Astrocyte (in vitro differentiated cells and primary cell): ENCODE measurements around the gene ERVFRD-1.

Experiments
- CTCF ChIP-seq: IDR thresholded peaks from 2 replicates; pipeline ENCODE4 v1.5.1; 2011; ENCODE audit warnings: low read depth, mild to moderate bottlenecking, inconsistent platforms, low read length, moderate library complexity; ENCODE audit not compliant: insufficient read depth
- EZH2 ChIP-seq: IDR thresholded peaks from 2 replicates; pipeline ENCODE4 v1.6.1; 2012; ENCODE audit warnings: mild to moderate bottlenecking, low read length, inconsistent platforms; ENCODE audit not compliant: insufficient read depth

GRCh38 chr6:11080296-11080695 is 31.2 kb downstream of the ERVFRD-1 start:
- TF ChIP-seq CTCF (no peak), EZH2 (no peak)
